GM18520 (cell line): ENCODE data around the gene ELSPBP1.
"Not testable (repeated sequence)": the region's sequence is repeated elsewhere in the genome, so short reads cannot be mapped to it uniquely, and the experiment has no call there.

Source experiments
- ATAC-seq: cut with Tn5 transposase; IDR thresholded peaks from one replicate; pipeline ENCODE4 v1.9.1; 2021; ENCODE audit not compliant: unreplicated experiment

Gene ELSPBP1

DNA sequence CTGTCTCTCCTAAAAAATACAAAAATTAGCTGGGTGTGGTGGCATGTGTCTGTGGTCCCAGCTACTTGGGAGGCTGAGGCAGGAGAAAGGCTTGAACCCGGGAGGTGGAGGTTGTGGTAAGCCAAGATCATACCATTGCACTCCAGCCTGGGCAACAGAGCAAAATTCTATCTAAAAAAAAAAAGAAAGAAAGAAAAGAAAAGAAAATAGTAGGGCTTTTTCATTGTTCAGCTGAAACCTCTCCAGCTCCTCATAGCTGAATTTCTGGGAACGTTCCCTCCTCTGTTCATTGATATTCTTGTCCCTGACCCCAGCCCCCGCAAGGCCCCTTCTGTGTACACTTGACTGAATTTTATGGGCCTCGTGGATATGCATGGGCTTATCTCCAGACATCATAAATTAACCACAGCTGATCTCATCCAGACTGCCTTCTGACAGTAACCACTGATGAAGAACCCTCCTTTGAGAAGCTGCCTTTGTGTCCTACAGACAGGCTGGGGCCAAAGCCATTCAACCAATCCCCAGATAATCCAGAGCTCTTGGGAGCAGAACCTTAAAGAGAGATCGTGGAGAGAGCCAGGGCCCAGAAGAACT lies at the start of gene ELSPBP1:
Gene ELSPBP1 (plus strand): TSS at position 424 of the 594 bp plus-strand sequence. CDS start 14,036 bp downstream, outside the sequence.
- no peak for ATAC-seq

DNA sequence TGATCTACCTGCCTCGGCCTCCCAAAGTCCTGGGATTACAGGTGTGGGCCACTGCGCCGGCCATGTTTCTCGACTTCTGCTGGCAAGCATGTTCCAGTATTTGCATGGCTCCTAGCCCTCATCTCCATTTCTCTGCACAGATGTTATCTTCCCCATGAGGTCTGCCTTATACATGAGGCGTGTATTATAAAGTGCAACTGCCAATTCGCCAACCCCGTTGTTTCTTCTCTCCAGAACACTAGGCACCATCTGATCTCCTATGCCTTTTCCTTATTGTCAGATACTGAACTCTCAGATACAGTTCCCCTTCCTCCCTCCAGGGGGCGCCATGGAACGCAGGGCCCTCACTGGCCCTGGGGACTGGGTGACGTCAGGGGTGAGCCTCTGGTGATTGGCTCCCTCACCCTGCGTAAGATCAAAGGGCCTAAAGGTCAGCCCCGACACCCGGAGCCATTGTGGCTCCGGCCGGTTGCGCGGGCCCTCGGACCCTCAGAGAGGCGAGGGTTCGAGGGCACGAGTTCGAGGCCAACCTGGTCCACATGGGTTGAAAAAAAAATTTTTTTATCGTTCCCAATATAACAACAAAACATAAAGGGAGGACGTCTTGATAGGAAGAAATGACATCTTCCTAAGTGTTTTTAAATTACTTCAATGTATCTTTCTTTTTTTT lies 44.4 kb upstream of the ELSPBP1 start:
- not testable (repeated sequence) for ATAC-seq

DNA sequence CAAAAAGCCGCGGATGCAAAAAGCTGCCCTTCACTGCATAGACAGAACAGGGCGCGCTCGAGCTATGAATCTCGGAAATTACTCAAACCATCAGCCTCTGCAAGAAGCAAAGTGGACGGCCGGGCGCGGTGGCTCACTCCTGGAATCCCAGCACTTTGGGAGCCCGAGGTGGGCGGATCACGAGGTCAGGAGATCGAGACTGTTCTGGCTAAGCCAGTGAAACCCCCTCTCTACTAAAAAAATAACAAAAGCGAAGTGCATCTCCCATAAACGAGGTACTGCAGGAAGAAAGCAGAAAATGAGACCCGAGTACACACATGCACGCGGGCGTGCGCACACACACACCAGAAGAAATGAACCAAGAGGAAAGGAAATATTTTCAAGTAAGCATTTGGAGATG lies 42.3 kb upstream of the ELSPBP1 start:
- ATAC-seq = not testable (repeated sequence)

DNA sequence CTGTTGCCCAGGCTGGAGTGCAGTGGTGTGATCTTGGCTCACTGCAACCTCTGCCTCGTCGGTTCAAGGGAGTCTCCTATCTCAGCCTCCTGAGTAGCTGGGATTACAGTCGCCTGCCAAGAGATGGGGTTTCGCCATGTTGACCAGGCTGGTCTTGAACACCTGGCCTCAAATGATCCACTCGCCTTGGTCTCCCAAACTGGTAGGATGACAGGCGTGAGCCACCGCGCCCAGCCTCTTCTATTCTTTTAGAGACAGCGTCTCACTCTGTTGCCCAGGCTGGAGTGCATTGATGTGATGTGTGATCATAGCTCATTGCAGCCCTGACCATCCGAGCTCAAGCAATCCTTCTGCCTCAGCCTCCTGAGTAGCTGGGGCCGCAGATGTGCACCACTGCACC lies 38.5 kb upstream of the ELSPBP1 start:
- ATAC-seq = not testable (repeated sequence)

DNA sequence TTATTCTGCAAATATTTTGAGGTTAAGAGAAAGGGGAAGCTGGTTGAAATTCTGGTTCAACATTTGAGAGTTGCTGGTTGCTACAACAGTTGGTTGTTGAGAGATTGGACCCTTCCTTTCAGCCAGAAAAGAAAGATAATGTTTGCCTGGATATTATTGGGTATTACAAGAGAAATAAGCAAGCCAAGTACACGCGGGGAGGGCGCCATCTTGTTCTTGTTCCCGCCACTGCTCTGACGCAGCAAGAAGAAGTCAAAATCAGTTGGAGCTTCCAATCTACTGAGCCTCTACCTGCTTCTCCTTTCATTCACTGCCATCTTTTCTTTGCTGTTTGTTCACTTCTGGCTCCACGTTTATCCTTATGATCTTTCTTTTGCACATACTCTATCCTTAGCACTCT lies 20.9 kb upstream of the ELSPBP1 start:
- ATAC-seq = no peak

DNA sequence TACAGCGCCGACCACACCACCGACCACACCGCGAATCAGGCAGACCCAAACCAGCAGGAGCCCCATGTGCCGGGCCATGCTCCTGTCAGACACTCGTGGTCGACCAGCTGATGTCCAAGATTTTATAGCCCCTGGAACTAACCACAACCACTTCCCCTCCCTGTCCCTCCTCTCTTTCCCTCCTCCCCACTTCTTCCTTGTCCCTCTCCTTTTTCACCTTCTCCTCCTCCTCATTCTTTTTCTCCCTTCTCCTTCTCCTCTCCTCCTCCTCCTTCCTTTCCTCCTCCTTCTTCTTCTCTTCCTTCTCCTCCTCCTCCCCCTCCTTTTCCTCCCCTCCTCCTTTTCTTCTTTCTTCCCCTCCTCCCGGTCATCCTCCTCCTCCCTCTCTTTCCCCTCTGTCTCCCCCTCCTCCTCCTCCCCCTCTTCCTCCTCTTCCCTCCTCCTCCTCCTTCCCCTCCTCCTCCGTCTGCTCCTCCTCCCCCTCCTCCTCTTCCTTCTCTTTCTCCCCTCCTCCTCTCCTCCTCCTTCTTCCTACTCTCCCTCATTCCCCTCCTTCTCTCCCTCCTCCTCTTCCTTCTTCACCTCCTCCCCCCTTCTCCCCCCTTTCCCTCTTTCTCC lies 3.1 kb upstream of the ELSPBP1 start:
- no peak for ATAC-seq

DNA sequence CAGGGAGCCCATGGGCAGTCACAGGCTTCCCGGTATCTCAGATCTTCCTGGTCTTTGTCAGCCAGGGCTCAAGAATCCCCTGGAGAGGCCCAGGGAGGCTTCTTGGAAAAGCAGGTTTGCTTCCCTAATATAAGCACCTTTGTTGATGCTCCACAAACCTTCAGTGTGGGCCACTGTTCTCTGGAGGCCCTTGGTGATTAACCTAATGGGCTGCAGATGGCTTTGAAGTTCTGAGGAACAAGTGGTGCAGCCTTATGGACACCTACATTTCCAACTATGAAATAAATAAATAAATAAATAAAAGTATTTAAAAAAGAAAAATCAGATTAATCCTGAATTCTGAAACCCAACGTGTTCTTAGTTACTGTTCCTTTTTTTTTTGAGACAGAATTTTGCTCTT lies 2.4 kb upstream of the ELSPBP1 start, which contains the start of gene BSPH1:
Gene BSPH1 (minus strand): TSS at position 101 of the 400 bp plus-strand sequence. CDS start 89 bp downstream, at position 12.
- no peak for ATAC-seq

DNA sequence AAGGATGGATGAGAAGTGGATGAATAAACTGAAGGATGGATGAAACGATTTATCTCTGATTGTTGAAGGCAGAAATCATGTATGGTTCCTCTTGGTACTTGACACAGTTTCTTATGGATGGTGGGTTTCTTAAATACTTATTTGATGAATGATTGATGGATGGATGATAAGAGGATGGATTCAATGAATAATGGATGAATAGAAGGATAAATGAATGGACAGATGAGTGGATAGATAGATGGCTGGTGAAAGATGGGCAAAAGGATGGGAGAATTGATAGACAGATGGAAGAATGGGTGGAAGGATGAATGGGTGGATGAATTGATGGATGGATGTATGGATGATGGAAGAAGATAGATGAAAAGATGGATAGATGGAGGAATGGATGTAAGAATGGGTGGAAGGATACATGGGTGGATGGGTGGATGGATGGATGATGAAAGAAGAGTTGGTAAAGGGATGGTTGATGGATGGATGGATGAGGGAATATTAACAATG lies 1.8 kb downstream of the ELSPBP1 start:
- no peak for ATAC-seq

DNA sequence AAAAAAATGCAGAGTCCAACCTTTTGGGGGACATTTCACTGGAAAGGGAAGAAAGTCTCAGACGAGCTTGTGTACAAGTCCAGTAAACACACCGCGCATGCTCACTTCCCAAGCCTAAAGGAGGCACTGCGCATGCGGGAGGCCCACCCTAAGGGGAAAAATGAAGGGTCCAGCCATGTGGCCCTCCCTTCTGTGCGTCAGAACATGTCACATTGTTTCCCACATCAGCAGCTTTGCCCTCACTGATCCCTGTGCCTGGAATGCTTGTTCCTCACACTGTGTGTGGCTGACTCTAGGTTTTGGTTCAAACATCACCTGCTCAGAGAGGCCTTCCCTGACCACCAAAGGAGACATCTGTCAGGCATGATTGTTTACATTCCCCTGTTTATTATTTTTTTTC lies 4.4 kb downstream of the ELSPBP1 start:
- ATAC-seq = no peak

DNA sequence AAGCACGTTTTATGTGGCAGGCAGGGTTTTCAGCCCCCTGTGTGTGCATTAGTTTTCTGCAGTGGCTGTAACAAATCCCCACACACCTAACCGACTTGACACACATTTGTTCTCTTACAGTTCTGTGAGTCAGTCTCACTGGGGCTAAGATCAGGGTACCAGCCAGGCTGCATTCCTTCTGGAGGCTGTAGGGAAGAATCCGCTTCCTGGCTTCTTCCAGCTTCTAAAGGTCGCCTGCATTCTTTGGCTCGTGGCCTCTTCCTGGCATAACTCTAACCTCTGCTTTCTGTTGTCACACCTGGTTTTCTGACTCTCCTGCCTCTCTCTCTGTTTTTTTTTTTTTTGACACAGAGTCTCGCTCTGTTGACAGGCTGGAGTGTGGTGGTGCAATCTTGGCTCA lies 6.4 kb downstream of the ELSPBP1 start:
- no peak for ATAC-seq

DNA sequence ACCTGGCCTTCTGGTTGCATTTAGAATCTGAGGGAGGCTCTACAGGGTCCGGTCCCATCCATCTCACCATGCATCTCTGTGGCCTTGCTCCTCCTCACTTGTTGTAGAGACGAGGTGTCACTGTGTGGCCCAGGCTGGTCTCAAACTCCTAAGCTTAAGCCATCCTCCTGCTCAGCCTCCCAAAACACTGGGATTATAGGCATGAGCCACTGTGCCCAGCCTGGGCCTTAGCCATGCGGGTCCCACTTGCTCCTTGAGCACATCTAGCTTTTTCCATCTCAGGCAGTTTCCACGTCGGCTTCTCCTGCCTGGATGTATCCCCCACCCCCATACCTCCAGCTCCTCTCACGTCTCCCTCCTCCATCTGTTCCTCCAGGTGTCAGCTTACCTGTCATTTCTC lies 9.8 kb downstream of the ELSPBP1 start:
- no peak for ATAC-seq

DNA sequence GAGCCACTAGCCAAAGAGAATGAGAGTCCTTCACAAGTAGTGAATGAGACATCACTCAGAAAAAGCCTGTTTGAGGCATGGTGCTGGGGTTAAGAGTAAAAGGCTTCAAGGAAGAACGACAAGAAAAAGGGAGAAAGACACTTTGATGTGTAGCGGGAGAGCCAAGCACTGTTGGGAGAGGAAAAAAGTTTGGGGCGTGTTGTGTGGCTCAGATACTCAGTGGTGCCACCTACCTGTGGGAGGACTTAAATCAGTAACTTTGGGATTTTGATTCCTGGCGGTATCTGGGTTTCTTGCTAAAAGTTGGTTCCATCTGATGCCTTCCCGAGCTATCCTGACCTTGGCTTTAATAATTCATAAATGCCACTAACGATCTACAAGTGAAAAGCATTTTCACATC lies 12.3 kb downstream of the ELSPBP1 start:
- ATAC-seq = no peak

DNA sequence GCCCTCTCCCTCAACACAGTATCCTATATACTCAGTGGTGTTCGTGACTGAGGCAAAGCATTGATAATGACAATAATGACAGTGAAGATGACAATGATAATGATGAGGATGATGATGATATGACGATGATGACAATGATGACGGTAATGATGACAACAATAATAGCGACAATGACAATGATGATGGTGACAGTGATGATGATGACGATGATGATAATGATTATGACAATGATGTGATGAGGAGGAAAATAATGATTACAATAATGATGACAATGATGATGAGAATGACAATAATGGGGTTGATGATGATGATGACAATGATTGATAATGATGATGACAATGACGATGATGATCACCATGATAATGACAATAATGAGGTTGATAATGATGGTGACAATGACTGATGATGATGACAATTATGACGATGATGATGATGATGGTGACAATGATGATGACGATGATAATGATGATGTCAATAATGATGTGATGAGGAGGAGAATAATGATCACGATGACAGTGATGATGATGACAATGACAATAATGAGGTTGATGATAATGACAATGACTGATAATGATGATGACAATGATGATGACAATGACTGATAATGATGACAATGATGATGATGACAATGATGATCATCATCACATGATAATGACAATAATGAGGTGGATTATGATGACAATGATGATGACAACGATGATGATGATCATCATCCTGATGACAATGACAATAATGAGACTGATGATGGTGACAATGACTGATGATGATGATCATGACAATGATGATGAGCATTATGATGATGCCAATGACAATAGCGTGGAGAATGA lies 16.7 kb downstream of the ELSPBP1 start:
- ATAC-seq = no peak

DNA sequence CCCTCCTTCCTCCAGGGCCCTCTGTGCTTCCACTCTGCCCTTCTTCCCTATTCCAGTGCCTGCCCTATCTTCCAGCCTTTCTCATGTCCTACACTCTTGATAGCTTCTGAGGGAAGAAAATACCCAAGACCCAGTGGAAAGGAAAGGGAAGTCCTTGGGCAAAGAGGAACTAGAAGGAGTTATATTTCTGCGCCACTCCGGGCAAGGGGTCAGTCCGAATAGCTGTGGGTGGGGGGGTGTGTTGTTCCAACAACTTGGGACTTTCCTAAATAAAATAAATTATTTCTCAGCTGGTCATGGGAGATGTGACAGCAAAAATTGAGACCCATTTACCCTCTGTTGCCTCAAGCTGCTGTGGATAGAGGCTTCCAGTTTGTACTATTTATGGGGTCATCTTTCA lies 26.3 kb downstream of the ELSPBP1 start:
- ATAC-seq = no peak

DNA sequence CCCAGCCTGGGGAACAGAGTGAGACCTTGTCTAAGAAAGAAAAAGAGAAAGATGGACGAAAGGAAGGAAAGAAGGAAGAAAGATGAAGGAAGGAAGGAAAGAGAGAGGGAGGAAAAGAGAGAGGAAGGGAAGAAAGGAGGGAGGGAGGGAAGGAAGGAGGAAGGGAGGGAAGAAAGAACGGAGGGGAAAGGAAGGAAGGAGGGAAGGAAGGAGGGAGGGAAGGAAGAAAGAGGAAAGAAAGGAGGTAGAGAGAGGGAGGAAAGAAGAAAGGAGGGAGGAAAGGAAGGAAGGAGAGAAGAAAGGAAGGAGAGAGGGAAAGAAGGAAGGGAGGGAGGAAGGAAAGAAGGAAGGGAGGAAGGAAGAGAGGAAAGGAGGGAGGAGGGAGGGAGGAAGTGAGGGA lies 28.6 kb downstream of the ELSPBP1 start:
- ATAC-seq = no peak

DNA sequence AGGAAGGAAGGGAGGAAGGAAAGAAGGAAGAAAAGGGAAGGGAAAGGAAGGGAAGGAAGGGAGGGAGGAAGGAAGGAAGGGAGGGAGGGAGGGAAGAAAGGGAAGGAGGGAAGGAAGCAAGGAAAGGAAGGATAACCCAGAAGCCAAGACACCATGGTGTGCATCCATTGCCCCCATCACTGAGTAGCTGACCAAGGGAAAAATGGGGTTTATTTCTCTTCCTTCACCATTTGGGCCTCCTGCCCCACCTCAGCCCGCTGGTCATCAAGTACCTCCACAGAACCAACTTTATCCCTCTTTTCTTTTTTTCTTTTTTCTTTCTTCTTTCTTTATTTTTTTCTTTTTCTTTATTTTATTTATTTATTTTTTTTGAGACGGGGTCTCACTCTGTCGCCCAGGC lies 29.1 kb downstream of the ELSPBP1 start:
- no peak for ATAC-seq

DNA sequence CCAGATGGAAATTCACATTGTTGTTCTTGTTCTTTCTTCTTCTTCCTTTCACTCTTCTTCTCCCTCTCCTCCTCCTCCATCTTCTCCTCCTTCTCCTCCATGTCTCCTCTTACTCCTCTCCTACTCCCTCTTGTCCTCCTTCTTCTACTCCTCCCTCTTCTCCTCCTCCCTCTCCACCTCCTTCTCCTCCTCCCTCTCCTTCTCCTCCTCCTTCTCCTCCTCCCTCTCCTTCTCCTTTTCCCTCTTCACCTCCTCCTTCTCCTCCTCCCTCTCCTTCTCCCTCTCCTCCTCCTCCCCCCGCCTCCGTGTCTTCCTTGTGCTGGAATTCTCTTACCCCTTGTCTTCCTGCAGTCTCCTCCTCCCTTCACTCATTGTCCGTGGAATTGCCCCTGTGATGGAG lies 31.0 kb downstream of the ELSPBP1 start:
- ATAC-seq = no peak

DNA sequence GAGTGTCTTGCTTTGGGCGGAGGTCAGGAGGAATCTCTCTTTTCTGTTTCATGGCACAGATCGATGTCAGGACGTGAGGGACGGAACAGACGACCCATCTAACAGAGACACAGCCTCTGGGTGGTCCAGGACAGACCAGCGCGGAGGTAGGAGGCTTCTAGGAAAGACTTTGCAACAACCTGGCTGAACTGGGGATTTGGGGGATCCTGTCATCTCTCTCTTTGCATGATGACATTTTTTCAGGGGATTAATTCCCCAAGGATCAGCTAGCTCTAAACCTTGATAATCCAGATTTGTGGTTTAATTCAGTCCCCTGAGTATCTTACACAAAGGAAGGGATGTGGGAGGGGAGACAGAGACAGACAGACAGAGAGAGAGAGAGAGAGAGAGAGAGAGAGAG lies 35.0 kb downstream of the ELSPBP1 start:
- no peak for ATAC-seq

DNA sequence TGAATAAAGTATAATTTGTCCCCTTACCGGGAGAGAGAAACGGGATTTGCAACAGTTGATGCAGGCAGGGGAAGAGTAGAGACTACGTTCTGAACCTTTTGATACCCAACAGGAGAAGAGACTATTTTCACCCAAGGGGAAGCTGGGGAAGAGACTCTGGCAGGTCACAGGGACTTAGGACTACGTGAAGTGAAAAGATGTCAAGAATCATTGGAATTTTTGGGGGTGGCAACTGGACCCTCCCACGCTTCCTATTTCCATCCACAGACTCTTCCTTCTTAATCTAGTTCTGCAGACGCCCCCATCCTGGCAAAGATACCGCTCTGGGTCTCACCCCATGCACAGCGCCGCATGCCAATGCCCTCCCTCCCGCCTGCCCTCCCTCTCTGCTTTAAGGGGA lies 35.6 kb downstream of the ELSPBP1 start:
- no peak for ATAC-seq

DNA sequence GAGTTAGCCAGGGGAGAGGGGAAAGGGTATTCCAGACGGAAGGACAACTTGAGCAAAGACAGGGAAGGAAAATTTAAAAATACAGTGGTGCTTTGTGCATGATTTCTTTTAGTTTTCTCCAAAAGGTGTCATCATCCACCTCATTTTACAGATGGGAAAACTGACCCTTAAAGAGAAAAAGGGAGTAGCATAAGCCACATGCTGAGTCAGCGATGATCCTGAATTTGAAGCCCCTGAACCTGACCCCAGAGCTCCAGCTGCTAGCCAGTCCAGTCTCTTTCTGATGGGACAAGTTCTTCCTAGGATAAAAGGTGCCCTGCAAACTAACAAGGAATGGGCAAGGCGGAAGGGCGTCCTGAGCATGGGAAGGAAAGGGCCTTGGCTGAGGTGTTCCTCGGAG lies 39.2 kb downstream of the ELSPBP1 start:
- no peak for ATAC-seq

DNA sequence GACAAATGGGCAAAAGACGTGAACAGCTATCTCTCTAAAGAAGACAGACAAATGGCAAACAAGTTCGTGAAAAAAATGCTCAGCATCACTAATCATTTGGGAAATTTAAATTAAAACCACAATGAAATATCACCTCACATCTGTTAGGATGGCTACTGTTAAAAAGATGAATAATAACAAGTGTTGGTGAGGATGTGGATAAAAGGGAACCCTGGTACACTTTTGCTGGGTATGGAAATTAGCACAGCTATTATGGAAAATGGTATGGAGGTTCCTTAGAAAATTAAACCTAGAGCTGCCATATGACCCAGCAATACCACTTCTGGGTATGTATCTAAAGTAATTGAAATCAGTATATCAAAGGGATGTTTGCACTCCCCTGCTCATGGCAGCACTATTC lies 42.3 kb downstream of the ELSPBP1 start:
- ATAC-seq = no peak
